ENCODE results near the gene PDZK1IP1.

The PDZK1IP1 gene

GRCh38 chr1:47215713-47216112, 25.9 kb upstream of the PDZK1IP1 start:
- DNase-seq (ENCODE audit: low read depth), result no peak
- H3K4me3 ChIP-seq (ENCODE audit: control insufficient read depth, low read depth, low read length), result no peak overlapping the region
- no peak for TF ChIP-seq CTCF (conservative IDR thresholded peaks at IDR 0.05; ENCODE audit: control insufficient read depth, insufficient read depth, low read depth, low read length)

GRCh38 chr1:47214549-47214948, 24.7 kb upstream of the PDZK1IP1 start:
- H3K4me3 ChIP-seq (ENCODE audit: control insufficient read depth, low read depth, low read length), result no peak overlapping the region
- no peak for DNase-seq (ENCODE audit: low read depth)
- TF ChIP-seq CTCF (conservative IDR thresholded peaks at IDR 0.05; ENCODE audit: control insufficient read depth, insufficient read depth, low read depth, low read length), result no peak

- no peak overlapping the region for H3K4me3 ChIP-seq (ENCODE audit: control insufficient read depth, low read depth, low read length)
- no peak for DNase-seq (ENCODE audit: low read depth)
- TF ChIP-seq CTCF (conservative IDR thresholded peaks at IDR 0.05; ENCODE audit: control insufficient read depth, insufficient read depth, low read depth, low read length), result no peak
Measured at GRCh38 chr1:47213230-47213963, 23.6 kb upstream of the PDZK1IP1 start.

- no peak overlapping the region for H3K4me3 ChIP-seq (ENCODE audit: control insufficient read depth, low read depth, low read length)
- DNase-seq (ENCODE audit: low read depth), result no peak
- no peak for TF ChIP-seq CTCF (conservative IDR thresholded peaks at IDR 0.05; ENCODE audit: control insufficient read depth, insufficient read depth, low read depth, low read length)
Measured at GRCh38 chr1:47212636-47213229, 22.9 kb upstream of the PDZK1IP1 start.

- no peak for TF ChIP-seq CTCF (conservative IDR thresholded peaks at IDR 0.05; ENCODE audit: control insufficient read depth, insufficient read depth, low read depth, low read length)
- no peak overlapping the region for H3K4me3 ChIP-seq (ENCODE audit: control insufficient read depth, low read depth, low read length)
- DNase-seq (ENCODE audit: low read depth), result no peak
Measured at GRCh38 chr1:47211796-47212269, 22.0 kb upstream of the PDZK1IP1 start.

GRCh38 chr1:47210666-47211065, 20.8 kb upstream of the PDZK1IP1 start:
- H3K4me3 ChIP-seq (ENCODE audit: control insufficient read depth, low read depth, low read length), result no peak overlapping the region
- no peak for DNase-seq (ENCODE audit: low read depth)
- TF ChIP-seq CTCF (conservative IDR thresholded peaks at IDR 0.05; ENCODE audit: control insufficient read depth, insufficient read depth, low read depth, low read length), result no peak
